SK-N-SH treated with all-trans-retinoic acid at 6 μM for 48 hours (cell line): Measurements from ENCODE around the gene CCL25.
"Not testable (repeated sequence)": the region's sequence is repeated elsewhere in the genome, so short reads cannot be mapped to it uniquely, and the experiment has no call there.

Source experiments
- ATAC-seq: fragments of 200-7000 bp; cut with Tn5 transposase; 3 replicates; pipeline ENCODE4 v1.9.1; 2020; ENCODE audit warnings: mild to moderate bottlenecking, moderate library complexity
- ARNTL ChIP-seq: fragments of 450-650 bp; formaldehyde crosslinking; IDR thresholded peaks from 2 replicates; pipeline ENCODE4 v1.5.0; 2020; ENCODE audit warnings: low read depth, mild to moderate bottlenecking, moderate library complexity, borderline replicate concordance
- BACH2 ChIP-seq: fragments of 250-450 bp; sonication (Bioruptor Pico); IDR thresholded peaks from 2 replicates; pipeline ENCODE4 v1.9.0; 2021; ENCODE audit warnings: mild to moderate bottlenecking, borderline replicate concordance
- CREB5 ChIP-seq: fragments of 250-450 bp; sonication (Bioruptor Pico); IDR thresholded peaks from 2 replicates; pipeline ENCODE4 v1.5.1; 2020; ENCODE audit warnings: low read depth, mild to moderate bottlenecking, moderate library complexity
- CSDC2 ChIP-seq: fragments of 250-450 bp; sonication (Bioruptor Pico); IDR thresholded peaks from 2 replicates; pipeline ENCODE4 v1.5.0; 2020; ENCODE audit warnings: mild to moderate bottlenecking, moderate library complexity
- ESRRG ChIP-seq: fragments of 250-450 bp; sonication (Bioruptor Pico); IDR thresholded peaks from 2 replicates; pipeline ENCODE4 v1.6.1; 2021; ENCODE audit warnings: mild to moderate bottlenecking
- GLIS3 ChIP-seq: fragments of 250-450 bp; sonication (Bioruptor Pico); IDR thresholded peaks from 2 replicates; pipeline ENCODE4 v1.5.0; 2020; ENCODE audit warnings: mild to moderate bottlenecking, moderate library complexity
- ISL1 ChIP-seq: fragments of 250-450 bp; sonication (Bioruptor Pico); IDR thresholded peaks from 2 replicates; pipeline ENCODE4 v2.1.2; 2022; ENCODE audit warnings: mild to moderate bottlenecking, moderate library complexity
- OSR1 ChIP-seq: fragments of 250-450 bp; sonication (Bioruptor Pico); IDR thresholded peaks from 2 replicates; pipeline ENCODE4 v1.8.0; 2022; ENCODE audit warnings: moderate library complexity, mild to moderate bottlenecking, inconsistent platforms
- POU6F1 ChIP-seq: fragments of 250-450 bp; sonication (Bioruptor Pico); IDR thresholded peaks from 2 replicates; pipeline ENCODE4 v1.8.0; 2021; ENCODE audit warnings: low read depth, mild to moderate bottlenecking, moderate library complexity, borderline replicate concordance
- PPARA ChIP-seq: fragments of 250-450 bp; sonication (Bioruptor Pico); IDR thresholded peaks from 2 replicates; pipeline ENCODE4 v1.5.0; 2020; ENCODE audit warnings: mild to moderate bottlenecking, borderline replicate concordance
- RARB ChIP-seq: fragments of 250-450 bp; sonication (Bioruptor Pico); IDR thresholded peaks from 2 replicates; pipeline ENCODE4 v1.8.0; 2021; ENCODE audit warnings: mild to moderate bottlenecking, moderate library complexity
- SNAI2 ChIP-seq: fragments of 250-450 bp; sonication (Bioruptor Pico); IDR thresholded peaks from 2 replicates; pipeline ENCODE4 v1.5.0; 2020; ENCODE audit warnings: mild to moderate bottlenecking, moderate library complexity
- TCF4 ChIP-seq: fragments of 250-450 bp; sonication (Bioruptor Pico); IDR thresholded peaks from 2 replicates; pipeline ENCODE4 v1.8.0; 2021; ENCODE audit warnings: mild to moderate bottlenecking, moderate library complexity, borderline replicate concordance
- TOX ChIP-seq: fragments of 250-450 bp; sonication (Bioruptor Pico); IDR thresholded peaks from 2 replicates; pipeline ENCODE4 v1.8.0; 2021; ENCODE audit warnings: mild to moderate bottlenecking, moderate library complexity, borderline replicate concordance
- ZC3H10 ChIP-seq: fragments of 250-450 bp; sonication (Bioruptor Pico); IDR thresholded peaks from 2 replicates; pipeline ENCODE4 v1.5.1; 2021; ENCODE audit warnings: mild to moderate bottlenecking, moderate library complexity
- ZFP3 ChIP-seq: fragments of 250-450 bp; sonication (Bioruptor Pico); IDR thresholded peaks from 2 replicates; pipeline ENCODE4 v1.5.0; 2020; ENCODE audit warnings: mild to moderate bottlenecking, moderate library complexity
- ZFP30 ChIP-seq: fragments of 450-650 bp; formaldehyde crosslinking; IDR thresholded peaks from 2 replicates; pipeline ENCODE4 v1.5.0; 2022; ENCODE audit warnings: mild to moderate bottlenecking, moderate library complexity
- ZNF565 ChIP-seq: fragments of 450-650 bp; formaldehyde crosslinking; conservative IDR thresholded peaks from 2 replicates; pipeline ENCODE4 v1.5.0; 2020; ENCODE audit warnings: low read depth, mild to moderate bottlenecking, moderate library complexity
- ZNF70 ChIP-seq: fragments of 450-650 bp; formaldehyde crosslinking; IDR thresholded peaks from 2 replicates; pipeline ENCODE4 v1.5.0; 2020; ENCODE audit warnings: mild to moderate bottlenecking, moderate library complexity
- ZNF8 ChIP-seq: fragments of 450-650 bp; formaldehyde crosslinking; IDR thresholded peaks from 2 replicates; pipeline ENCODE4 v1.5.0; 2020; ENCODE audit warnings: mild to moderate bottlenecking, moderate library complexity
- TF ChIP-seq, protein P1 (sequence below): fragments of 250-450 bp; sonication (Bioruptor Pico); IDR thresholded peaks from 2 replicates; pipeline ENCODE4 v1.5.1; 2021; ENCODE audit warnings: mild to moderate bottlenecking, moderate library complexity
- TF ChIP-seq, protein P2 (sequence below): fragments of 250-450 bp; sonication (Bioruptor Pico); IDR thresholded peaks from 2 replicates; pipeline ENCODE4 v1.8.0; 2020; ENCODE audit warnings: mild to moderate bottlenecking, moderate library complexity, borderline replicate concordance

CCL25 gene

GRCh38 chr19:8028951-8029491 is 23.5 kb upstream of the CCL25 start:
- no peak for TF ChIP-seq ISL1
- no peak for TF ChIP-seq ESRRG (CRISPR knock-in tag)
- TF ChIP-seq POU6F1 (CRISPR knock-in tag) = no peak
- TF ChIP-seq TCF4 = no peak
- TF ChIP-seq OSR1 = no peak
- no peak for TF ChIP-seq ARNTL (CRISPR knock-in tag)
- TF ChIP-seq TOX (CRISPR knock-in tag) = no peak
- TF ChIP-seq SNAI2 = no peak
- no peak for TF ChIP-seq ZNF70
- ATAC-seq = no peak

- no peak for TF ChIP-seq ZFP30 (CRISPR knock-in tag)
- no peak for TF ChIP-seq SNAI2
- no peak for TF ChIP-seq GLIS3 (CRISPR knock-in tag)
- no peak for TF ChIP-seq ZC3H10 (CRISPR knock-in tag)
- TF ChIP-seq RARB (CRISPR knock-in tag) = no peak
- no peak for TF ChIP-seq ZNF8 (CRISPR knock-in tag)
- TF ChIP-seq OSR1 = no peak
- TF ChIP-seq CSDC2 (CRISPR knock-in tag) = no peak
- TF ChIP-seq ISL1 = no peak
- no peak for TF ChIP-seq PPARA (CRISPR knock-in tag)
- TF ChIP-seq, protein P1, sequence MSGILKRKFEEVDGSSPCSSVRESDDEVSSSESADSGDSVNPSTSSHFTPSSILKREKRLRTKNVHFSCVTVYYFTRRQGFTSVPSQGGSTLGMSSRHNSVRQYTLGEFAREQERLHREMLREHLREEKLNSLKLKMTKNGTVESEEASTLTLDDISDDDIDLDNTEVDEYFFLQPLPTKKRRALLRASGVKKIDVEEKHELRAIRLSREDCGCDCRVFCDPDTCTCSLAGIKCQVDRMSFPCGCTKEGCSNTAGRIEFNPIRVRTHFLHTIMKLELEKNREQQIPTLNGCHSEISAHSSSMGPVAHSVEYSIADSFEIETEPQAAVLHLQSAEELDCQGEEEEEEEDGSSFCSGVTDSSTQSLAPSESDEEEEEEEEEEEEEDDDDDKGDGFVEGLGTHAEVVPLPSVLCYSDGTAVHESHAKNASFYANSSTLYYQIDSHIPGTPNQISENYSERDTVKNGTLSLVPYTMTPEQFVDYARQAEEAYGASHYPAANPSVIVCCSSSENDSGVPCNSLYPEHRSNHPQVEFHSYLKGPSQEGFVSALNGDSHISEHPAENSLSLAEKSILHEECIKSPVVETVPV (CRISPR knock-in tag) = no peak
- TF ChIP-seq ZFP3 (CRISPR knock-in tag) = no peak
- no peak for TF ChIP-seq ZNF565 (CRISPR knock-in tag)
- no peak for TF ChIP-seq ESRRG (CRISPR knock-in tag)
- no peak for TF ChIP-seq ARNTL (CRISPR knock-in tag)
- TF ChIP-seq, protein P2, sequence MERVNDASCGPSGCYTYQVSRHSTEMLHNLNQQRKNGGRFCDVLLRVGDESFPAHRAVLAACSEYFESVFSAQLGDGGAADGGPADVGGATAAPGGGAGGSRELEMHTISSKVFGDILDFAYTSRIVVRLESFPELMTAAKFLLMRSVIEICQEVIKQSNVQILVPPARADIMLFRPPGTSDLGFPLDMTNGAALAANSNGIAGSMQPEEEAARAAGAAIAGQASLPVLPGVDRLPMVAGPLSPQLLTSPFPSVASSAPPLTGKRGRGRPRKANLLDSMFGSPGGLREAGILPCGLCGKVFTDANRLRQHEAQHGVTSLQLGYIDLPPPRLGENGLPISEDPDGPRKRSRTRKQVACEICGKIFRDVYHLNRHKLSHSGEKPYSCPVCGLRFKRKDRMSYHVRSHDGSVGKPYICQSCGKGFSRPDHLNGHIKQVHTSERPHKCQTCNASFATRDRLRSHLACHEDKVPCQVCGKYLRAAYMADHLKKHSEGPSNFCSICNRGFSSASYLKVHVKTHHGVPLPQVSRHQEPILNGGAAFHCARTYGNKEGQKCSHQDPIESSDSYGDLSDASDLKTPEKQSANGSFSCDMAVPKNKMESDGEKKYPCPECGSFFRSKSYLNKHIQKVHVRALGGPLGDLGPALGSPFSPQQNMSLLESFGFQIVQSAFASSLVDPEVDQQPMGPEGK (CRISPR knock-in tag) = no peak
- TF ChIP-seq POU6F1 (CRISPR knock-in tag) = no peak
- no peak for TF ChIP-seq CREB5 (CRISPR knock-in tag)
- no peak for TF ChIP-seq BACH2 (CRISPR knock-in tag)
- no peak for ATAC-seq
Measured at GRCh38 chr19:8030960-8031359, 21.6 kb upstream of the CCL25 start.

- ATAC-seq = not testable (repeated sequence)
Measured at GRCh38 chr19:8033287-8034177, 19.0 kb upstream of the CCL25 start.
